Stimulated activated naive CD8-positive, alpha-beta T cell treated with anti-CD3 and anti-CD28 coated beads, Interleukin-15, amount 100 ng/mL, for 72 hours (primary cell): ENCODE measurements around the gene INPP4A.

Experiments
- ATAC-seq: fragments of 150-1000 bp; cut with Tn5 transposase; 2 replicates; pipeline ENCODE4 v1.10.0; 2021; ENCODE audit warnings: mild to moderate bottlenecking, moderate library complexity
- DNase-seq, 2 donors: peaks; one replicate each; pipeline ENCODE4 v3.0.0; 2021 to 2022
- H3K27ac Mint-ChIP-seq, 2 donors: one replicate each; pipeline ENCODE4 v1.8.0; 2022; ENCODE audit warnings: mild to moderate bottlenecking in 2 of 2, mixed read lengths in 2 of 2, moderate library complexity in 2 of 2
- H3K27me3 Mint-ChIP-seq: one replicate; pipeline ENCODE4 v1.8.0; 2022; ENCODE audit warnings: mixed read lengths
- H3K4me1 Mint-ChIP-seq: one replicate; pipeline ENCODE4 v1.8.0; 2022; ENCODE audit warnings: mild to moderate bottlenecking, mixed read lengths
- H3K4me3 Mint-ChIP-seq, 2 donors: one replicate each; pipeline ENCODE4 v1.8.0; 2022; ENCODE audit warnings: mild to moderate bottlenecking in 2 of 2, mixed read lengths in 2 of 2, moderate library complexity in 1 of 2
- H3K9me3 Mint-ChIP-seq, 2 donors: one replicate each; pipeline ENCODE4 v1.8.0; 2022; ENCODE audit warnings: mixed read lengths in 2 of 2

Gene INPP4A

GRCh38 chr2:98515250-98515991 lies 70.8 kb downstream of the INPP4A start:
- H3K27ac Mint-ChIP-seq = peak overlapping the region in 1 of 2 donors; percentile 63
- H3K27me3 Mint-ChIP-seq = no peaks in the 10 kb centered on the region
- H3K9me3 Mint-ChIP-seq = no peaks in the 10 kb centered on the region
- peaks cover 84% of the 10 kb centered on the region for H3K4me1 Mint-ChIP-seq
- DNase-seq = peak in 1 of 2 donors; percentile 29
- H3K4me3 Mint-ChIP-seq = peak overlapping the region in 1 of 2 donors; percentile 18
- ATAC-seq = peak; percentile 80

- H3K27ac Mint-ChIP-seq = no peak overlapping the region
- DNase-seq = no peak
- ATAC-seq = no peak
- H3K27me3 Mint-ChIP-seq = no peaks in the 10 kb centered on the region
- H3K4me1 Mint-ChIP-seq = peaks cover 76% of the 10 kb centered on the region
- no peaks in the 10 kb centered on the region for H3K9me3 Mint-ChIP-seq
- no peak overlapping the region for H3K4me3 Mint-ChIP-seq
Observed at GRCh38 chr2:98516571-98516970, 71.9 kb downstream of the INPP4A start.

- Mint-ChIP-seq H3K9me3 (no peaks in the 10 kb centered on the region), H3K27me3 (no peaks in the 10 kb centered on the region), H3K27ac (no peak overlapping the region), H3K4me1 (peaks cover 66% of the 10 kb centered on the region), H3K4me3 (no peak overlapping the region)
- no peak for DNase-seq
- ATAC-seq = no peak
Observed at GRCh38 chr2:98517636-98518035, 73.0 kb downstream of the INPP4A start.

- H3K4me1 Mint-ChIP-seq = peaks cover 62% of the 10 kb centered on the region
- no peaks in the 10 kb centered on the region for H3K9me3 Mint-ChIP-seq
- no peak overlapping the region for H3K4me3 Mint-ChIP-seq
- ATAC-seq (peak; percentile 82), DNase-seq (peak; percentile 30 to 55)
- H3K27ac Mint-ChIP-seq = peak overlapping the region in 1 of 2 donors; percentile 47
- H3K27me3 Mint-ChIP-seq = no peaks in the 10 kb centered on the region
Observed at GRCh38 chr2:98518101-98518500, 73.4 kb downstream of the INPP4A start.

- peak overlapping the region in 1 of 2 donors; percentile 67 for H3K27ac Mint-ChIP-seq
- ATAC-seq = no peak
Observed at GRCh38 chr2:98519156-98519555, 74.5 kb downstream of the INPP4A start.

GRCh38 chr2:98519851-98520250 lies 75.2 kb downstream of the INPP4A start:
- no peak for ATAC-seq
- H3K9me3 Mint-ChIP-seq = no peaks in the 10 kb centered on the region
- peaks cover 44% of the 10 kb centered on the region for H3K4me1 Mint-ChIP-seq
- H3K4me3 Mint-ChIP-seq = no peak overlapping the region
- H3K27ac Mint-ChIP-seq = no peak overlapping the region
- no peaks in the 10 kb centered on the region for H3K27me3 Mint-ChIP-seq
- no peak for DNase-seq

More at GRCh38 chr2:98519156-98519555, 74.5 kb downstream of the INPP4A start:
- no peak for DNase-seq
- H3K27me3 Mint-ChIP-seq = no peaks in the 10 kb centered on the region
- H3K4me1 Mint-ChIP-seq = peaks cover 51% of the 10 kb centered on the region
- H3K4me3 Mint-ChIP-seq = no peak overlapping the region
- H3K9me3 Mint-ChIP-seq = no peaks in the 10 kb centered on the region

GRCh38 chr2:98520806-98521205 lies 76.1 kb downstream of the INPP4A start:
- H3K27ac Mint-ChIP-seq = no peak overlapping the region
- no peaks in the 10 kb centered on the region for H3K27me3 Mint-ChIP-seq

GRCh38 chr2:98521266-98521665 lies 76.6 kb downstream of the INPP4A start:
- Mint-ChIP-seq H3K27ac (no peak overlapping the region), H3K9me3 (no peaks in the 10 kb centered on the region), H3K27me3 (no peaks in the 10 kb centered on the region), H3K4me1 (peaks cover 30% of the 10 kb centered on the region), H3K4me3 (no peak overlapping the region)
- ATAC-seq (no peak), DNase-seq (no peak)

More at GRCh38 chr2:98520806-98521205, 76.1 kb downstream of the INPP4A start:
- H3K4me1 Mint-ChIP-seq = peaks cover 35% of the 10 kb centered on the region
- no peak overlapping the region for H3K4me3 Mint-ChIP-seq
- ATAC-seq (no peak), DNase-seq (no peak)
- H3K9me3 Mint-ChIP-seq = no peaks in the 10 kb centered on the region

GRCh38 chr2:98522854-98523253 lies 78.2 kb downstream of the INPP4A start:
- Mint-ChIP-seq H3K4me1 (peaks cover 14% of the 10 kb centered on the region), H3K27ac (no peak overlapping the region), H3K4me3 (no peak overlapping the region), H3K9me3 (peaks cover 0 to 4% of the 10 kb centered on the region in 2 donors), H3K27me3 (no peaks in the 10 kb centered on the region)
- no peak for ATAC-seq
- DNase-seq = no peak

GRCh38 chr2:98524168-98524567 lies 79.5 kb downstream of the INPP4A start:
- no peak for ATAC-seq
- Mint-ChIP-seq H3K4me3 (no peak overlapping the region), H3K27me3 (no peaks in the 10 kb centered on the region), H3K9me3 (peaks cover 0 to 11% of the 10 kb centered on the region in 2 donors), H3K27ac (no peak overlapping the region), H3K4me1 (peaks cover 1% of the 10 kb centered on the region)
- DNase-seq = no peak

GRCh38 chr2:98528349-98528748 lies 83.7 kb downstream of the INPP4A start:
- Mint-ChIP-seq H3K9me3 (peaks cover 0 to 11% of the 10 kb centered on the region in 2 donors), H3K4me1 (no peaks in the 10 kb centered on the region), H3K27me3 (no peaks in the 10 kb centered on the region), H3K27ac (peak overlapping the region in 1 of 2 donors; percentile 49), H3K4me3 (no peak overlapping the region)
- DNase-seq (no peak), ATAC-seq (no peak)

GRCh38 chr2:98530114-98530513 lies 85.5 kb downstream of the INPP4A start:
- ATAC-seq (no peak), DNase-seq (no peak)
- Mint-ChIP-seq H3K9me3 (peaks cover 0 to 11% of the 10 kb centered on the region in 2 donors), H3K27me3 (no peaks in the 10 kb centered on the region), H3K4me1 (no peaks in the 10 kb centered on the region), H3K4me3 (no peak overlapping the region), H3K27ac (no peak overlapping the region)

- Mint-ChIP-seq H3K4me3 (no peak overlapping the region), H3K9me3 (peaks cover 0 to 8% of the 10 kb centered on the region in 2 donors), H3K27me3 (no peaks in the 10 kb centered on the region), H3K27ac (no peak overlapping the region), H3K4me1 (no peaks in the 10 kb centered on the region)
- ATAC-seq = no peak
- DNase-seq = no peak
Observed at GRCh38 chr2:98532756-98533155, 88.1 kb downstream of the INPP4A start.

- no peaks in the 10 kb centered on the region for H3K9me3 Mint-ChIP-seq
- H3K4me1 Mint-ChIP-seq = no peaks in the 10 kb centered on the region
- DNase-seq (no peak), ATAC-seq (no peak)
- no peak overlapping the region for H3K27ac Mint-ChIP-seq
- no peaks in the 10 kb centered on the region for H3K27me3 Mint-ChIP-seq
- no peak overlapping the region for H3K4me3 Mint-ChIP-seq
Observed at GRCh38 chr2:98533547-98533946, 88.9 kb downstream of the INPP4A start.

GRCh38 chr2:98534761-98535160 lies 90.1 kb downstream of the INPP4A start:
- ATAC-seq (no peak), DNase-seq (no peak)
- H3K4me3 Mint-ChIP-seq = no peak overlapping the region
- no peaks in the 10 kb centered on the region for H3K27me3 Mint-ChIP-seq
- no peak overlapping the region for H3K27ac Mint-ChIP-seq
- no peaks in the 10 kb centered on the region for H3K9me3 Mint-ChIP-seq
- no peaks in the 10 kb centered on the region for H3K4me1 Mint-ChIP-seq

GRCh38 chr2:98535971-98536677 lies 91.5 kb downstream of the INPP4A start:
- no peaks in the 10 kb centered on the region for H3K27me3 Mint-ChIP-seq
- H3K27ac Mint-ChIP-seq = no peak overlapping the region
- no peaks in the 10 kb centered on the region for H3K9me3 Mint-ChIP-seq
- DNase-seq = no peak
- ATAC-seq = no peak
- H3K4me3 Mint-ChIP-seq = no peak overlapping the region
- no peaks in the 10 kb centered on the region for H3K4me1 Mint-ChIP-seq
